Measurements from ENCODE around the gene ATP13A2.
"Not testable (repeated sequence)": the region's sequence is repeated elsewhere in the genome, so short reads cannot be mapped to it uniquely, and the experiment has no call there.

Gene ATP13A2

GRCh38 chr1:16945512-16945911 is 66.2 kb downstream of the ATP13A2 start:
- in situ Hi-C loops (cut with HindIII; ENCODE audit: low pct_ligation_motif_present, low pct_unique_long_range_greater_than_20kb, low sequenced_read_pairs); DNase-seq: not testable (repeated sequence)

GRCh38 chr1:16944038-16944437 is 67.7 kb downstream of the ATP13A2 start:
- DNase-seq = no peak
- in situ Hi-C loops (cut with HindIII; ENCODE audit: low pct_ligation_motif_present, low pct_unique_long_range_greater_than_20kb, low sequenced_read_pairs) = no loop called here

GRCh38 chr1:16939386-16940180 is 72.1 kb downstream of the ATP13A2 start:
- in situ Hi-C loops (cut with HindIII; ENCODE audit: low pct_ligation_motif_present, low pct_unique_long_range_greater_than_20kb, low sequenced_read_pairs) = not testable (repeated sequence)

GRCh38 chr1:16938351-16939321 is 73.1 kb downstream of the ATP13A2 start:
- DNase-seq = no peak
- in situ Hi-C loops (cut with HindIII; ENCODE audit: low pct_ligation_motif_present, low pct_unique_long_range_greater_than_20kb, low sequenced_read_pairs) = no loop called here

More at GRCh38 chr1:16939386-16940180, 72.1 kb downstream of the ATP13A2 start:
- not testable (repeated sequence) for DNase-seq

- in situ Hi-C loops (cut with HindIII; ENCODE audit: low pct_ligation_motif_present, low pct_unique_long_range_greater_than_20kb, low sequenced_read_pairs) = not testable (repeated sequence)
These were observed 75.1 kb downstream of the ATP13A2 start for GRCh38 chr1:16936580-16936979.

More at GRCh38 chr1:16936580-16936979, 75.1 kb downstream of the ATP13A2 start:
- not testable (repeated sequence) for DNase-seq

All from ACHN (cell line).